22Rv1 (cell line): ENCODE measurements around the gene WTAP.

Experiments used
- CTCF ChIP-seq: fragments of 450-650 bp; IDR thresholded peaks from 2 replicates; pipeline ENCODE4 v1.5.1; 2017; ENCODE audit warnings: mild to moderate bottlenecking
- ZFX ChIP-seq: fragments of 450-650 bp; IDR thresholded peaks from 2 replicates; pipeline ENCODE4 v1.6.1; 2017; ENCODE audit warnings: antibody characterized with exemption, borderline replicate concordance

GRCh38 chr6:159758031-159759001 lies 31.0 kb downstream of the WTAP start:
- TF ChIP-seq CTCF (no peak), ZFX (no peak)
